K562 (cell line): ENCODE measurements around the gene TCHH. TPM values are rescaled to one million over a fixed set of nuclear protein-coding genes. Genes with fewer than 3 reads are reported as not detected.

Source experiments
- CBX5 ChIP-seq: IDR thresholded peaks from 2 replicates; pipeline ENCODE4 v1.6.1; 2014; ENCODE audit warnings: low read depth, borderline replicate concordance
- CHD1 ChIP-seq: fragments of 200-600 bp; sonication (generic); IDR thresholded peaks from one replicate; pipeline ENCODE4 v1.6.1; 2012; ENCODE audit warnings: mild to moderate bottlenecking, moderate library complexity, low read length, inconsistent platforms
- ELF1 ChIP-seq: fragments of 200-800 bp; sonication (Bioruptor generic); IDR thresholded peaks from 2 replicates; pipeline ENCODE4 v1.6.1; 2016; ENCODE audit warnings: missing genetic modification characterization, missing compliant biosample characterization
- EP400 ChIP-seq: fragments of 450-650 bp; IDR thresholded peaks from 2 replicates; pipeline ENCODE4 v1.6.1; 2017; ENCODE audit warnings: antibody characterized with exemption, mild to moderate bottlenecking, moderate library complexity
- HMGN3 ChIP-seq: IDR thresholded peaks from 2 replicates; pipeline ENCODE4 v1.6.1; 2011; ENCODE audit warnings: borderline replicate concordance, low read depth, mild to moderate bottlenecking, mixed read lengths, low read length; ENCODE audit not compliant: insufficient read length; ENCODE audit errors: extremely low read depth
- NFYB ChIP-seq: IDR thresholded peaks from 2 replicates; pipeline ENCODE4 v1.6.1; 2011; ENCODE audit warnings: mild to moderate bottlenecking, moderate library complexity; ENCODE audit not compliant: insufficient read length; ENCODE audit errors: extremely low read depth
- NR2C2 ChIP-seq, 2 experiments: fragments of 200-800 bp in 1 of 2; sonication (Bioruptor generic) in 1 of 2; sonication (generic) in 1 of 2; formaldehyde crosslinking in 1 of 2; IDR thresholded peaks; 2 replicates each; pipeline versions ENCODE4 v1.6.1 to v1.8.0; 2016 to 2022; ENCODE audit warnings: mild to moderate bottlenecking in 1 of 2, missing compliant biosample characterization in 1 of 2, missing genetic modification characterization in 1 of 2, missing genetic modification reagents in 1 of 2
- PHB2 ChIP-seq: fragments of 450-650 bp; IDR thresholded peaks from 2 replicates; pipeline ENCODE4 v1.6.1; 2017; ENCODE audit warnings: low read depth
- PHF20 ChIP-seq: fragments of 450-650 bp; IDR thresholded peaks from 2 replicates; pipeline ENCODE4 v1.6.1; 2018; ENCODE audit not compliant: partially characterized antibody
- SNAPC5 ChIP-seq: fragments of 250-450 bp; sonication (Bioruptor Pico); IDR thresholded peaks from 2 replicates; pipeline ENCODE4 v1.8.0; 2021; ENCODE audit warnings: moderate library complexity, mild to moderate bottlenecking, inconsistent platforms
- TCFL5 ChIP-seq: fragments of 250-450 bp; sonication (Bioruptor Pico); conservative IDR thresholded peaks from 2 replicates; pipeline ENCODE4 v1.6.1; 2021; ENCODE audit warnings: mild to moderate bottlenecking, moderate library complexity, matching md5 sums
- ZHX1 ChIP-seq: fragments of 150-350 bp; conservative IDR thresholded peaks from 2 replicates; pipeline ENCODE4 v1.6.1; 2014; ENCODE audit warnings: low read length
- ZNF395 ChIP-seq: fragments of 200-800 bp; sonication (Bioruptor generic); IDR thresholded peaks from 2 replicates; pipeline ENCODE4 v1.6.1; 2017; ENCODE audit warnings: missing genetic modification characterization, missing compliant biosample characterization
- ZNF444 ChIP-seq: fragments of 250-450 bp; sonication (Bioruptor Pico); IDR thresholded peaks from 2 replicates; pipeline ENCODE4 v1.4.0; 2020; ENCODE audit warnings: mild to moderate bottlenecking, moderate library complexity
- ZNF717 ChIP-seq: fragments of 250-450 bp; sonication (Bioruptor Pico); IDR thresholded peaks from 2 replicates; pipeline ENCODE4 v1.5.0; 2021
- polyA plus RNA-seq, 8 experiments: library from polyadenylated mRNA; depleted of rRNA in 4 of 8; stranded (reverse) in 5 of 8; unstranded in 3 of 8; fragments of >200 nt; fragmentation: Nextera tagmentation in 2 of 8; fragmentation: Illumina TruSeq in 1 of 8; extraction: Ambion mirVana in 2 of 8; extraction: Trizol in 1 of 8; gene quantifications; 2 replicates each; pipeline versions ENCODE4 v1.2.1 to v1.2.3, GENCODE V29; 2011 to 2014; ENCODE audit warnings: inconsistent platforms in 1 of 8, missing spikeins in 1 of 8
- total RNA-seq, 7 experiments: library from RNA; depleted of rRNA in 6 of 7; stranded (reverse); fragments of >200 nt in 6 of 7; fragmentation: Illumina TruSeq in 2 of 7; extraction: Trizol in 2 of 7; gene quantifications; 2 replicates each; pipeline versions ENCODE4 v1.2.1 to v1.2.3, GENCODE V29; 2011 to 2021; ENCODE audit warnings: low replicate concordance in 1 of 7
- TF ChIP-seq, protein P1 (sequence below): sonication (generic); formaldehyde crosslinking; IDR thresholded peaks from 2 replicates; pipeline ENCODE4 v1.8.0; 2022; ENCODE audit warnings: mild to moderate bottlenecking, missing genetic modification reagents, borderline replicate concordance
- TF ChIP-seq, protein P2 (sequence below): sonication (generic); formaldehyde crosslinking; IDR thresholded peaks from 2 replicates; pipeline ENCODE4 v1.8.1; 2023; ENCODE audit warnings: mild to moderate bottlenecking, missing genetic modification reagents

The TCHH gene
- total and polyA plus RNA-seq, 9 of the 15 experiments (the other 6 are each of a cell fraction or from before 2014, with no cell fraction given) = not detected

GRCh38 chr1:152071123-152071522 lies 44.1 kb downstream of the TCHH start (continued):
- no peak for TF ChIP-seq ZNF395 (CRISPR knock-in tag)
- no peak for TF ChIP-seq ZNF717 (CRISPR knock-in tag)
- no peak for TF ChIP-seq TCFL5
- no peak for TF ChIP-seq EP400
- no peak for TF ChIP-seq PHB2
- TF ChIP-seq, protein P1, sequence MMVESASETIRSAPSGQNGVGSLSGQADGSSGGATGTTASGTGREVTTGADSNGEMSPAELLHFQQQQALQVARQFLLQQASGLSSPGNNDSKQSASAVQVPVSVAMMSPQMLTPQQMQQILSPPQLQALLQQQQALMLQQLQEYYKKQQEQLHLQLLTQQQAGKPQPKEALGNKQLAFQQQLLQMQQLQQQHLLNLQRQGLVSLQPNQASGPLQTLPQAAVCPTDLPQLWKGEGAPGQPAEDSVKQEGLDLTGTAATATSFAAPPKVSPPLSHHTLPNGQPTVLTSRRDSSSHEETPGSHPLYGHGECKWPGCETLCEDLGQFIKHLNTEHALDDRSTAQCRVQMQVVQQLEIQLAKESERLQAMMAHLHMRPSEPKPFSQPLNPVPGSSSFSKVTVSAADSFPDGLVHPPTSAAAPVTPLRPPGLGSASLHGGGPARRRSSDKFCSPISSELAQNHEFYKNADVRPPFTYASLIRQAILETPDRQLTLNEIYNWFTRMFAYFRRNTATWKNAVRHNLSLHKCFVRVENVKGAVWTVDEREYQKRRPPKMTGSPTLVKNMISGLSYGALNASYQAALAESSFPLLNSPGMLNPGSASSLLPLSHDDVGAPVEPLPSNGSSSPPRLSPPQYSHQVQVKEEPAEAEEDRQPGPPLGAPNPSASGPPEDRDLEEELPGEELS (CRISPR knock-in tag) = no peak
- TF ChIP-seq, protein P2, sequence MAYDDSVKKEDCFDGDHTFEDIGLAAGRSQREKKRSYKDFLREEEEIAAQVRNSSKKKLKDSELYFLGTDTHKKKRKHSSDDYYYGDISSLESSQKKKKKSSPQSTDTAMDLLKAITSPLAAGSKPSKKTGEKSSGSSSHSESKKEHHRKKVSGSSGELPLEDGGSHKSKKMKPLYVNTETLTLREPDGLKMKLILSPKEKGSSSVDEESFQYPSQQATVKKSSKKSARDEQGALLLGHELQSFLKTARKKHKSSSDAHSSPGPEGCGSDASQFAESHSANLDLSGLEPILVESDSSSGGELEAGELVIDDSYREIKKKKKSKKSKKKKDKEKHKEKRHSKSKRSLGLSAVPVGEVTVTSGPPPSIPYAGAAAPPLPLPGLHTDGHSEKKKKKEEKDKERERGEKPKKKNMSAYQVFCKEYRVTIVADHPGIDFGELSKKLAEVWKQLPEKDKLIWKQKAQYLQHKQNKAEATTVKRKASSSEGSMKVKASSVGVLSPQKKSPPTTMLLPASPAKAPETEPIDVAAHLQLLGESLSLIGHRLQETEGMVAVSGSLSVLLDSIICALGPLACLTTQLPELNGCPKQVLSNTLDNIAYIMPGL = no peak
- TF ChIP-seq ELF1 = no peak
- no peak for TF ChIP-seq PHF20
- no peak for TF ChIP-seq SNAPC5 (CRISPR knock-in tag)
- TF ChIP-seq ZNF444 (CRISPR knock-in tag) = no peak
- no peak for TF ChIP-seq NR2C2 (CRISPR knock-in tag; IDR thresholded peaks at IDR 0.05)
- TF ChIP-seq NR2C2 (tag; IDR thresholded peaks at IDR 0.05) = peak; percentile 84
- TF ChIP-seq ZHX1 = no peak
- no peak for TF ChIP-seq CHD1
- TF ChIP-seq NFYB = no peak
- TF ChIP-seq CBX5 = no peak
- no peak for TF ChIP-seq HMGN3
